IPS-NIHi7 (cell line): ENCODE measurements around the gene FUT7.
"Not testable (repeated sequence)": the region's sequence is repeated elsewhere in the genome, so short reads cannot be mapped to it uniquely, and the experiment has no call there.

ENCODE experiments used
- DNase-seq: peaks from one replicate; pipeline ENCODE4 v3.0.0; 2012; ENCODE audit warnings: mixed read lengths; ENCODE audit errors: extremely low spot score

The FUT7 gene

GRCh38 chr9:137017791-137018497 is 13.9 kb downstream of the FUT7 start:
- peak; percentile 48 for DNase-seq

GRCh38 chr9:137017071-137017470 is 14.8 kb downstream of the FUT7 start:
- DNase-seq, result no peak

- DNase-seq, result no peak
Observed at GRCh38 chr9:137016436-137016835, 15.5 kb downstream of the FUT7 start.

- no peak for DNase-seq
Observed at GRCh38 chr9:137015976-137016375, 15.9 kb downstream of the FUT7 start.

GRCh38 chr9:137015540-137015930 is 16.4 kb downstream of the FUT7 start:
- DNase-seq, result no peak

GRCh38 chr9:137014776-137015539 is 16.9 kb downstream of the FUT7 start:
- DNase-seq, result no peak

- DNase-seq, result no peak
Observed at GRCh38 chr9:137014166-137014565, 17.7 kb downstream of the FUT7 start.

GRCh38 chr9:137013571-137013940 is 18.3 kb downstream of the FUT7 start:
- no peak for DNase-seq

- peak; percentile 90 for DNase-seq
Observed at GRCh38 chr9:137012694-137013570, 19.0 kb downstream of the FUT7 start.

- no peak for DNase-seq
Observed at GRCh38 chr9:137011907-137012675, 19.8 kb downstream of the FUT7 start.

GRCh38 chr9:137011156-137011555 is 20.7 kb downstream of the FUT7 start:
- no peak for DNase-seq

- DNase-seq, result no peak
Observed at GRCh38 chr9:137009938-137010732, 21.8 kb downstream of the FUT7 start.

- DNase-seq, result no peak
Observed at GRCh38 chr9:137009217-137009616, 22.7 kb downstream of the FUT7 start.

GRCh38 chr9:137008312-137008711 is 23.6 kb downstream of the FUT7 start:
- DNase-seq, result no peak

- DNase-seq, result no peak
Observed at GRCh38 chr9:137007816-137008270, 24.0 kb downstream of the FUT7 start.

- DNase-seq, result no peak
Observed at GRCh38 chr9:137007108-137007815, 24.6 kb downstream of the FUT7 start.

GRCh38 chr9:137006116-137007003 is 25.5 kb downstream of the FUT7 start:
- DNase-seq, result no peak

- not testable (repeated sequence) for DNase-seq
Observed at GRCh38 chr9:137004285-137004684, 27.6 kb downstream of the FUT7 start.

- no peak for DNase-seq
Observed at GRCh38 chr9:137002646-137003041, 29.2 kb downstream of the FUT7 start.
